ENCODE data around the gene PCAT6. TPM values are rescaled to one million over a fixed set of nuclear protein-coding genes. Genes with fewer than 3 reads are reported as not detected.
A peak's percentile ranks its signal among the peaks of the same experiment; 100 is the strongest.

PCAT6 gene
- total RNA-seq, 4 donors from 2014 or later, result 1.4 to 7.0 (median 3.7) TPM; not detected in 1

DNA sequence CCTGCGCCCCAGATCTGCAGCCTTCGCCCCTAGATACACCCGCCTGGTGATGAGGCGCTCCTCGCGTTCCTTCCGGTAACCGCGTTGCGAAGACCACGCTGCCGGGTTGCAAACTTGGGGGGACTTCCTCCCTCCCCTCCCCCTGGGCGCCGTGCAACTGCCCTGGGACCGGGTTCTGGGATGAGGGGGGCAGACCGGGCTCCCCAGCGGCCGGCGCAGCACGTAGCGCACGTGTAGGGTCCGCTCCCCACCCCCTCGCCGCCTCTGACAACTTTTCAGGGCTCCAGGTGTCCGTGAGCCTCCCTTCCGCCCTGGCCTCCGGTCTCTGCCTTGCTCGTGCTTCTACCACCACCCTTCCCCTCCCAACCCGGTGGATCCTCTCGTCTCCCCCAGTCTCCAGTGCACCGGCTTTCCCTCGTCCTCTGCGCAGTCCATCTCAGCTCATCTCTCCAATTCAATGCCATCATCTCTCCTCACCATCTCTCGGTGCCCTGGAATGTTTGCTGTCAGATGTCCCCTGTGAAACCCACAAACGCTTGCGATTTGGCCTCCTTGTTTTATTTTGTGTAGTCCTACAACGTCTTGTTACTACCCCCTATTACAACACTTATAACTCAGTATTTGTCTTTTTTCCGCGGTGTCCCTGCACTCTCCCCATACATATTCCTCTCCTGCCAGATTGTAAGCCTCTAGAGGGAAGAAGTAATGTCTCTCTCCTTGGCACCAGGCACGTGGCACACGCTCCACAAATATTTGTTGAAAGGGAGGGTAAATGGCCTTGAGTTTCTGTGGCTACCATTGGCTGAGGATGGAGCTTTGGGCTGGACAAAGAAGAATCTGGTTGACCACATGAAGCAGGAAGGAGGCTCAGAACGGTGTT, 782 bp downstream of the PCAT6 start:
- TF ChIP-seq EP300 (IDR thresholded peaks at IDR 0.05), result no peak
- no peak for TF ChIP-seq CTCF (IDR thresholded peaks at IDR 0.05)
- no peak for TF ChIP-seq POLR2AphosphoS5 (IDR thresholded peaks at IDR 0.05)
- no peak for TF ChIP-seq POLR2A (IDR thresholded peaks at IDR 0.05)
- Histone ChIP-seq H3K4me1 (peaks cover 41% of the 10 kb centered on the region), H3K27ac (peak overlapping the region; percentile 74), H3K9me3 (no peaks in the 10 kb centered on the region), H3K36me3 (no peaks in the 10 kb centered on the region), H3K27me3 (no peaks in the 10 kb centered on the region), H3K4me3 (peak overlapping the region; percentile 68)
- DNase-seq (ENCODE audit: low spot score in 2 of 2), result peak in 1 of 2 donors; percentile 74
- 10% methylated on average over 22 of the region's 43 CpGs for WGBS

DNA sequence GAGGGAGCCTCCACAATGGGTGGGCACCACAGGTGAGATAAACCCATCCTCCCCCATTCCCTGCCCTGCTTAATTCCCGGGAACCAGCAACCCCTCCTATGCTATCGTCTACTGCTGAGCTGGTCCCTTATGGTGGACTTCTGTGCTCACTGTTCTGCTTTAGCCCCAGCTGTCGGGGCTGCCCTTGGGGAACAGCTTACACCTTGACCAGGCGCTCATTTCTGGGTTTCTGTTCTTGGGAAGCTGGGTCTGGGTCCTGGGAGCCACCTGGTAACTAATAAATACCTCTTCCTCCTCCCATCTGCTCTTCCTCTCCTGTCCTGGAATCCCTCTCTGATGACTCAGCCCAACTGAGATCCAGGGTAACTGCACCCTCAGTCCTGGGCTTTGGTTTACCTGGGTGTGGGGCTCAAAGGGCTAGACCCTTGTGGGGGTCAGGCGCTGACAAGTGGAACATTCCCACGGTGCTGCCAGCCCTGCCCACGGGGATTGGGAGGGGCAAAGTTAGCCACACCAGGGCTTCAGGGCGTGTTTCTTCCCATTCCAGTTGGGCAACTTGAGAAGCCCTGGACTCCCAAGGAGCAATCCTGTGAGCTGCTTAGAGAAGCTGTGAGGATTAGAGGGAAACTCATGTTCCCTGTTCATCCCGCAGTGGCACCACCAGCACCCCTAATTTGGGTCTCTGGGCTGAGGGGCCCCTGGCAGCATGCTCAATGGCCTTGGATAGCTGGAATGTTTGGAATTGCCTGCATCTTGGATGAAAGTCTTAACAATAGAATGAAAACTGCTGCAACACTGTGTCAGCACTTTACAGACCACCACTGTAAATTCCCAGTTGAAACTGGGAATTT, 1.6 kb downstream of the PCAT6 start:
- peak overlapping the region; percentile 39 for H3K27ac ChIP-seq
- no peaks in the 10 kb centered on the region for H3K27me3 ChIP-seq
- H3K36me3 ChIP-seq, result no peaks in the 10 kb centered on the region
- no peak overlapping the region for H3K4me3 ChIP-seq
- no peaks in the 10 kb centered on the region for H3K9me3 ChIP-seq
- 44% methylated on average over 9 of the region's 9 CpGs for WGBS
- TF ChIP-seq CTCF (IDR thresholded peaks at IDR 0.05) (no peak), POLR2AphosphoS5 (IDR thresholded peaks at IDR 0.05) (no peak), EP300 (IDR thresholded peaks at IDR 0.05) (no peak), POLR2A (IDR thresholded peaks at IDR 0.05) (no peak)
- DNase-seq (ENCODE audit: low spot score in 2 of 2), result no peak
- H3K4me1 ChIP-seq, result peaks cover 37% of the 10 kb centered on the region

- 50% methylated on average over 10 of the region's 10 CpGs for WGBS
- H3K9me3 ChIP-seq, result no peaks in the 10 kb centered on the region
- DNase-seq (ENCODE audit: low spot score in 2 of 2), result no peak
- peaks cover 31% of the 10 kb centered on the region for H3K4me1 ChIP-seq
- H3K4me3 ChIP-seq, result no peak overlapping the region
- TF ChIP-seq POLR2AphosphoS5 (IDR thresholded peaks at IDR 0.05) (no peak), EP300 (IDR thresholded peaks at IDR 0.05) (no peak), CTCF (IDR thresholded peaks at IDR 0.05) (no peak), POLR2A (IDR thresholded peaks at IDR 0.05) (no peak)
- no peak overlapping the region for H3K27ac ChIP-seq
- H3K36me3 ChIP-seq, result no peaks in the 10 kb centered on the region
- H3K27me3 ChIP-seq, result no peaks in the 10 kb centered on the region
Observed at GRCh38 chr1:202815120-202815519, 4.4 kb downstream of the PCAT6 start.

GRCh38 chr1:202818819-202819218, 8.1 kb downstream of the PCAT6 start:
- WGBS, result 61% methylated on average over 1 of the region's 1 CpG
- Histone ChIP-seq H3K4me3 (no peak overlapping the region), H3K27ac (no peak overlapping the region), H3K9me3 (no peaks in the 10 kb centered on the region), H3K36me3 (no peaks in the 10 kb centered on the region), H3K4me1 (peaks cover 16% of the 10 kb centered on the region), H3K27me3 (no peaks in the 10 kb centered on the region)
- no peak for DNase-seq (ENCODE audit: low spot score in 2 of 2)
- TF ChIP-seq EP300 (IDR thresholded peaks at IDR 0.05), result no peak
- no peak for TF ChIP-seq POLR2AphosphoS5 (IDR thresholded peaks at IDR 0.05)
- no peak for TF ChIP-seq POLR2A (IDR thresholded peaks at IDR 0.05)

DNA sequence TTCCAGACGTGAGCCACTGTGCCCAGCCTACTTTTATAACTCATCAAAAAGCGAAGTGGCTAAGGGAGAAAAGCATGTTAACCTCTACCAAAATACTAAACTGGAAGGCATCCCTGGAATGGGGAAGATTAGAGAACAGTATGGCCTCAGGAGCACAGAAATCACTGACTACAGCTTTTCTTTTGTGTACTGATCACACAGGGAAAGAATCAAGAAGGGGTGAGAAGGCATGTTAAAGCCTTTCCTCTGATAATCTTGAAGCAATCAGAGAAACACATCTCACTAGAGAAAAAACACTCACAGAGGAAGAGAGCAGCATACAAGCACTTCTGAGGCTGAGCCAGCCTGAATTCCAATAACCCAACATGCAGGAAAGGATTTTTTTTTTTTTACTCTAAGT, 10.7 kb downstream of the PCAT6 start:
- Histone ChIP-seq H3K27ac (no peak overlapping the region), H3K36me3 (no peaks in the 10 kb centered on the region), H3K4me1 (peaks cover 8% of the 10 kb centered on the region), H3K9me3 (no peaks in the 10 kb centered on the region), H3K4me3 (no peak overlapping the region), H3K27me3 (no peaks in the 10 kb centered on the region)
- TF ChIP-seq POLR2A (IDR thresholded peaks at IDR 0.05), result no peak
- TF ChIP-seq CTCF (IDR thresholded peaks at IDR 0.05), result no peak
- no peak for TF ChIP-seq POLR2AphosphoS5 (IDR thresholded peaks at IDR 0.05)
- no peak for TF ChIP-seq EP300 (IDR thresholded peaks at IDR 0.05)
- 37% methylated on average over 2 of the region's 2 CpGs for WGBS
- no peak for DNase-seq (ENCODE audit: low spot score in 2 of 2)

All from suprapubic skin (tissue), 4 donors.